Keratinocyte (primary cell): Measurements from ENCODE around the gene ZNF581.

Source experiments
- CTCF ChIP-seq, 3 experiments: IDR thresholded peaks in 1 of 3; conservative IDR thresholded peaks in 1 of 3; optimal IDR thresholded peaks in 1 of 3; 2 replicates in 2 of 3; 3 replicates in 1 of 3; pipeline versions ENCODE3 to v1.5.1; 2011; ENCODE audit warnings: low read length in 3 of 3, mild to moderate bottlenecking in 3 of 3, moderate library complexity in 2 of 3, control low read depth in 1 of 3, inconsistent platforms in 1 of 3; ENCODE audit not compliant: insufficient read depth in 2 of 3; ENCODE audit errors: extremely low read depth in 1 of 3
- EZH2 ChIP-seq: IDR thresholded peaks from one replicate; pipeline ENCODE4 v1.6.1; 2012; ENCODE audit warnings: inconsistent platforms, mild to moderate bottlenecking, low read length, moderate library complexity

GRCh38 chr19:55680339-55681130 lies 37.1 kb downstream of the ZNF581 start:
- no peak for TF ChIP-seq EZH2
- TF ChIP-seq CTCF (optimal IDR thresholded peaks at IDR 0.05 in 1 of 3, IDR thresholded peaks at IDR 0.05 in 1 of 3, conservative IDR thresholded peaks at IDR 0.05 in 1 of 3; ENCODE audit: extremely low read depth in 1 of 3, insufficient read depth in 2 of 3, low read length in 3 of 3) = no peak
